Measurements from ENCODE around the gene TENM3. TPM values are rescaled to one million over a fixed set of nuclear protein-coding genes. Genes with fewer than 3 reads are reported as not detected.

TENM3 gene
- total RNA-seq, 1 experiment from 2014 or later: not detected

- no peak for DNase-seq
- no peaks in the 10 kb centered on the region for H3K9me2 ChIP-seq (ENCODE audit: insufficient read depth)
- no peaks in the 10 kb centered on the region for H3K36me3 ChIP-seq (ENCODE audit: low read depth)
- no TSS peak for BruUV-seq (replicated peaks)
- H3K4me3 ChIP-seq: no peak overlapping the region
- H3K27ac ChIP-seq: no peak overlapping the region
- no peaks in the 10 kb centered on the region; the same call in 1 of the 2 replicates for H4K20me1 ChIP-seq (ENCODE audit: insufficient read depth)
- intact Hi-C loops (cut with micrococcal nuclease; ENCODE audit: unreplicated experiment): no loop called here
- ChIA-PET POLR2A (ENCODE audit: unreplicated experiment) (no interaction called here), CTCF (no interaction called here)
- H2AFZ ChIP-seq: no peak overlapping the region
- H3K9me3 ChIP-seq (ENCODE audit: insufficient read depth, low read depth): no peaks in the 10 kb centered on the region
- H3K79me2 ChIP-seq (ENCODE audit: low read depth): no peaks in the 10 kb centered on the region
- no peak overlapping the region for H3K4me2 ChIP-seq
- no peaks in the 10 kb centered on the region for H3F3A ChIP-seq (ENCODE audit: insufficient read depth, low read depth)
- TF ChIP-seq EZH2 (IDR thresholded peaks at IDR 0.05; ENCODE audit: low read depth): no peak
- no peak for TF ChIP-seq CTCF (conservative IDR thresholded peaks at IDR 0.05)
- H3K4me1 ChIP-seq (replicated peaks; ENCODE audit: insufficient read depth): no peaks in the 10 kb centered on the region
- H3K27me3 ChIP-seq (ENCODE audit: insufficient read depth, low read depth): peaks cover 22% of the 10 kb centered on the region; the same call in 1 of the 2 replicates
These were observed 37.9 kb upstream of the TENM3 start for GRCh38 chr4:182205306-182205705.

DNA sequence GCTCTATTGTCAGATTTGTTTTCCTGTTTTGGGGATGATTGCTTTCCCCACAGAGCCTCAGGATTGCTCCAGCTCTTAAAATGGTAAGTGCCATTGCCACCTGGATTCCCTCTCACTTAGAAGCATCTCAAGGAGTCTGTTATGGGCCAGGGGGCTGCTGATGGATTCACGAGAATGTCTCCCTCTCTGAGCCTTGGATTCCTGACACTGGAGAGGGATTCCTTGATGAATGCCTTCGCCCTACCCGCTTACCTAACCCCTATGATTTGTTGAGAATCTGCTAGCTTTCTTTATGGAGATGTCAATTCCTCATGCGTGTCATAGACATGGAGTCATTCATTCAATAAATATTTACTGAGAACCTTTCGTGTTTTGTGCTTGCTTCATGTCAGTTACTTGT, 36.9 kb upstream of the TENM3 start:
- no peak overlapping the region for H2AFZ ChIP-seq
- no peaks in the 10 kb centered on the region for H3K79me2 ChIP-seq (ENCODE audit: low read depth)
- H3K4me2 ChIP-seq: no peak overlapping the region
- TF ChIP-seq CTCF (conservative IDR thresholded peaks at IDR 0.05) (no peak), EZH2 (IDR thresholded peaks at IDR 0.05; ENCODE audit: low read depth) (no peak)
- H3K36me3 ChIP-seq (ENCODE audit: low read depth): no peaks in the 10 kb centered on the region
- H3K9me2 ChIP-seq (ENCODE audit: insufficient read depth): no peaks in the 10 kb centered on the region
- H3K27ac ChIP-seq: no peak overlapping the region
- H3F3A ChIP-seq (ENCODE audit: insufficient read depth, low read depth): no peaks in the 10 kb centered on the region
- H3K27me3 ChIP-seq (ENCODE audit: insufficient read depth, low read depth): peaks cover 22% of the 10 kb centered on the region; the same call in 1 of the 2 replicates
- no TSS peak for BruUV-seq (replicated peaks)
- no peaks in the 10 kb centered on the region; the same call in 1 of the 2 replicates for H4K20me1 ChIP-seq (ENCODE audit: insufficient read depth)
- H3K4me1 ChIP-seq (replicated peaks; ENCODE audit: insufficient read depth): no peaks in the 10 kb centered on the region
- intact Hi-C loops (cut with micrococcal nuclease; ENCODE audit: unreplicated experiment): no loop called here
- no peak overlapping the region for H3K4me3 ChIP-seq
- ChIA-PET CTCF (no interaction called here), POLR2A (ENCODE audit: unreplicated experiment) (no interaction called here)
- DNase-seq: no peak
- no peaks in the 10 kb centered on the region for H3K9me3 ChIP-seq (ENCODE audit: insufficient read depth, low read depth)

DNA sequence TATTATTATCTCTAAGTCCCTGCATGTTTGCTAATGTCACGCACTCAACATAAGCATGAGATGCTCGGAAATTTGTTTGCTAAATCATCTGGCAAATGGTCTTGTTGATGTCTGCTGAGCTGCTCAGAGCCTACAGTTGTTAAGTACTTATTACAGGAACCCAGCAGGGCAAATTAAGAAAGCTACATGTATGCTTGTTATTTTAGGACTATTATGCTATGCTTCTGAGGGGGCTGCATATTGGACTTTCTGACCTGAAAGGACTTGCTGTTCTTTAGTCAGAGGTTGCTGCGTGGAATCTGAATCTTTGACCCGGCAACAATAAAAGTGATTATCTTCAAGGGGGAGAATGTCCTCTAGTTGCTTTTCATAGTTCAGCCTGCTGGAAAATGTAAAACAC, 36.3 kb upstream of the TENM3 start:
- intact Hi-C loops (cut with micrococcal nuclease; ENCODE audit: unreplicated experiment): no loop called here
- BruUV-seq (replicated peaks): no TSS peak
- H3K4me2 ChIP-seq: no peak overlapping the region
- no peak overlapping the region for H2AFZ ChIP-seq
- no peak overlapping the region for H3K4me3 ChIP-seq
- no peak overlapping the region for H3K27ac ChIP-seq
- H3K9me3 ChIP-seq (ENCODE audit: insufficient read depth, low read depth): no peaks in the 10 kb centered on the region
- H3K27me3 ChIP-seq (ENCODE audit: insufficient read depth, low read depth): peaks cover 22% of the 10 kb centered on the region; the same call in 1 of the 2 replicates
- no peak for DNase-seq
- H3K4me1 ChIP-seq (replicated peaks; ENCODE audit: insufficient read depth): no peaks in the 10 kb centered on the region
- ChIA-PET POLR2A (ENCODE audit: unreplicated experiment) (no interaction called here), CTCF (no interaction called here)
- H3K36me3 ChIP-seq (ENCODE audit: low read depth): no peaks in the 10 kb centered on the region
- H3K9me2 ChIP-seq (ENCODE audit: insufficient read depth): no peaks in the 10 kb centered on the region
- no peaks in the 10 kb centered on the region for H3K79me2 ChIP-seq (ENCODE audit: low read depth)
- H3F3A ChIP-seq (ENCODE audit: insufficient read depth, low read depth): no peaks in the 10 kb centered on the region
- no peaks in the 10 kb centered on the region; the same call in 1 of the 2 replicates for H4K20me1 ChIP-seq (ENCODE audit: insufficient read depth)
- TF ChIP-seq CTCF (conservative IDR thresholded peaks at IDR 0.05) (no peak), EZH2 (IDR thresholded peaks at IDR 0.05; ENCODE audit: low read depth) (no peak)
